ENCODE results near the gene POC1A.
"Not testable (repeated sequence)": the region's sequence is repeated elsewhere in the genome, so short reads cannot be mapped to it uniquely, and the experiment has no call there.

Gene POC1A

DNA sequence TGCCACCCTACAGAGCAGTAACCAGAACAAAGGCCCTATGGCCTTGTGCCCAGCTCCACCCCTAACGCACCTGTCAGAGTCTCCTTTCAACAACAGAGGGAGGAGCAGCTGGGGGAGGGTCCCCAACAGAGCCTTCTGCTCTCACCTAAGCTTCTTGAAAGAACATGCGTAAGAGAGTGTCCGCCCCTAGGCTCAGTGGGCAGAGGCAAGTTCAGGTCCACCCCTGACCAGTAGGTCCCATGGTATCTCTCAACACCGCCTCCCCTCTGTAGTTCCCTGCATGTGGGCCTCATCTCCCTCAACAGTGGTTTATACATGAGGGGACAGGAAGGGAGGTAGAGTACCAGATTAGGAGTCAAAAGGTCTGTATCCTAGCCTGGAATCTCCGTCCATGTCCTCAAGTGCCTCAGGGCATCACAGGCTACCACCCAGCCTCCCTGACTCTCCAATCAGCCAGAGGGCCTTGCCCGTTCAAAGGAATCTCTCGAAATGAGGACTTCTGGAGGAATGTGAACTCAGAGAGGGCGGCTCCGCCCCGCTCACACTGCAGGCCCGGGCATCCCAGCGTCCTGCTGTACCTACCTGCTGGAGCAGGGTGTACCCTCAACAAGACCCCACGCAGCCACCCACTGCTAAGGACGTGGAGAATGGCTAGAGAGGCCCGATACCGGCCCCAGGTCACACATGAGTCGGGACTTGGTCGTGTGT lies 680 bp downstream of the POC1A start:
- TF ChIP-seq EZH2phosphoT487 (IDR thresholded peaks at IDR 0.05; ENCODE audit: borderline replicate concordance, low read length), result no peak
- TF ChIP-seq, protein P1, sequence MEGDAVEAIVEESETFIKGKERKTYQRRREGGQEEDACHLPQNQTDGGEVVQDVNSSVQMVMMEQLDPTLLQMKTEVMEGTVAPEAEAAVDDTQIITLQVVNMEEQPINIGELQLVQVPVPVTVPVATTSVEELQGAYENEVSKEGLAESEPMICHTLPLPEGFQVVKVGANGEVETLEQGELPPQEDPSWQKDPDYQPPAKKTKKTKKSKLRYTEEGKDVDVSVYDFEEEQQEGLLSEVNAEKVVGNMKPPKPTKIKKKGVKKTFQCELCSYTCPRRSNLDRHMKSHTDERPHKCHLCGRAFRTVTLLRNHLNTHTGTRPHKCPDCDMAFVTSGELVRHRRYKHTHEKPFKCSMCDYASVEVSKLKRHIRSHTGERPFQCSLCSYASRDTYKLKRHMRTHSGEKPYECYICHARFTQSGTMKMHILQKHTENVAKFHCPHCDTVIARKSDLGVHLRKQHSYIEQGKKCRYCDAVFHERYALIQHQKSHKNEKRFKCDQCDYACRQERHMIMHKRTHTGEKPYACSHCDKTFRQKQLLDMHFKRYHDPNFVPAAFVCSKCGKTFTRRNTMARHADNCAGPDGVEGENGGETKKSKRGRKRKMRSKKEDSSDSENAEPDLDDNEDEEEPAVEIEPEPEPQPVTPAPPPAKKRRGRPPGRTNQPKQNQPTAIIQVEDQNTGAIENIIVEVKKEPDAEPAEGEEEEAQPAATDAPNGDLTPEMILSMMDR (IDR thresholded peaks at IDR 0.05; ENCODE audit: low read depth, low read length, poor library complexity, severe bottlenecking), result no peak
- peaks cover 29% of the 10 kb centered on the region for H3K79me2 ChIP-seq (ENCODE audit: control insufficient read depth, low read length)
- peak overlapping the region; percentile 96 for H3K4me2 ChIP-seq (ENCODE audit: low read length)
- no peaks in the 10 kb centered on the region for H3K9me2 ChIP-seq (replicated peaks; ENCODE audit: control insufficient read depth, low read length)
- H3K9me3 ChIP-seq (ENCODE audit: control insufficient read depth, insufficient read depth, low read length), result no peaks in the 10 kb centered on the region
- H3K36me3 ChIP-seq (ENCODE audit: control insufficient read depth, low read length), result peaks cover 26% of the 10 kb centered on the region
- H3K27ac ChIP-seq (ENCODE audit: low read depth, low read length), result peak overlapping the region; percentile 61
- peak overlapping the region; percentile 92 for H3K4me3 ChIP-seq (ENCODE audit: low read length)
- H4K20me1 ChIP-seq (ENCODE audit: control insufficient read depth, insufficient read depth, low read depth, low read length), result no peaks in the 10 kb centered on the region
- H3K4me1 ChIP-seq (ENCODE audit: control insufficient read depth, low read length), result peaks cover 18% of the 10 kb centered on the region
- H3K27me3 ChIP-seq (ENCODE audit: control insufficient read depth, low read length), result no peaks in the 10 kb centered on the region
- no peaks in the 10 kb centered on the region for H3F3A ChIP-seq (ENCODE audit: control insufficient read depth, insufficient read depth)

DNA sequence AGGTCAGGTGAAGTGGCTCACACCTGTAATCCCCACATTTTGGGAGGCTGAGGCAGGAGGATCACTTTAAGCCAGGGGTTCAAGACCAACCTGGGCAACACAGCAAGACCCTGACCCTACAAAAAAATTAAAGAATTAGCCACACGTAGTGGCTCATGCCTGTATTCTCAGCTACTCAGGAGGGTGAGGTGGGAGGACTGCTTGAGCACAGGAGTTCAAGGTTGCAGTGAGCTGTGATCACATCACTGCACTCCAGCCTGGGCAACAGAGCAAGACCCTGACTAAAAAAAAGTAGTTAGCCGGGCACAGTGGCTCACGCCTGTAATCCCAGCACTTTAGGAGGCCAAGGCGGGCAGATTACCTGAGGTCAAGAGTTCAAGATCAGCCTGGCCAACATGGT lies 2.2 kb downstream of the POC1A start:
- H3K27me3 ChIP-seq (ENCODE audit: control insufficient read depth, low read length); H3K9me3 ChIP-seq (ENCODE audit: control insufficient read depth, insufficient read depth, low read length); H3K9me2 ChIP-seq (replicated peaks; ENCODE audit: control insufficient read depth, low read length); H3K27ac ChIP-seq (ENCODE audit: low read depth, low read length); H4K20me1 ChIP-seq (ENCODE audit: control insufficient read depth, insufficient read depth, low read depth, low read length); H3K4me2 ChIP-seq (ENCODE audit: low read length); H3F3A ChIP-seq (ENCODE audit: control insufficient read depth, insufficient read depth); H3K4me3 ChIP-seq (ENCODE audit: low read length): not testable (repeated sequence)
- H3K4me1 ChIP-seq (ENCODE audit: control insufficient read depth, low read length), result peaks cover 18% of the 10 kb centered on the region
- peaks cover 35% of the 10 kb centered on the region for H3K36me3 ChIP-seq (ENCODE audit: control insufficient read depth, low read length)
- peaks cover 29% of the 10 kb centered on the region for H3K79me2 ChIP-seq (ENCODE audit: control insufficient read depth, low read length)

DNA sequence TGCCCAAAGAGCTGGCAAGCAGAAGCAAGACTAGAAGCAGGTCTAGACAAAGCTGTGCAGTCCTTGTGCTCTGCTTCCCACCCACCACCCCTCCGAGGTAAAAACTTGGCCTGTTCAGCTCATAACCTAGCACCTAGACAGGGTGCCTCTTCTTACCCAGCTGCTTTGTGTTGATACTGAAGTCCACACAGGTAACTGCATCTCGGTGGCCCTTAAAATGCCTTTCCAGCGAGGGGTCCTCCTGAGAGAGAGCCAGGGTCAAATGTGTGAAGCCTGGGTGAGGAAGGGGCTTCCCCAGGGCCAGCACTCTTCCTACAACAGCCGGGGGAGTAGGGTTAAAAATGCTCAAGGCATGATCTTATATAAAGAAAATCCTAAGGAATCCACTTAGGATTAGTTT lies 3.4 kb downstream of the POC1A start:
- no peaks in the 10 kb centered on the region for H4K20me1 ChIP-seq (ENCODE audit: control insufficient read depth, insufficient read depth, low read depth, low read length)
- H3K27me3 ChIP-seq (ENCODE audit: control insufficient read depth, low read length), result no peaks in the 10 kb centered on the region
- H3K4me2 ChIP-seq (ENCODE audit: low read length), result no peak overlapping the region
- peaks cover 29% of the 10 kb centered on the region for H3K79me2 ChIP-seq (ENCODE audit: control insufficient read depth, low read length)
- peaks cover 17% of the 10 kb centered on the region for H3K4me1 ChIP-seq (ENCODE audit: control insufficient read depth, low read length)
- TF ChIP-seq, protein P1 (IDR thresholded peaks at IDR 0.05; ENCODE audit: low read depth, low read length, poor library complexity, severe bottlenecking), result no peak
- TF ChIP-seq EZH2phosphoT487 (IDR thresholded peaks at IDR 0.05; ENCODE audit: borderline replicate concordance, low read length), result no peak
- H3K9me2 ChIP-seq (replicated peaks; ENCODE audit: control insufficient read depth, low read length), result no peaks in the 10 kb centered on the region
- no peaks in the 10 kb centered on the region for H3K9me3 ChIP-seq (ENCODE audit: control insufficient read depth, insufficient read depth, low read length)
- no peak overlapping the region for H3K27ac ChIP-seq (ENCODE audit: low read depth, low read length)
- no peaks in the 10 kb centered on the region for H3F3A ChIP-seq (ENCODE audit: control insufficient read depth, insufficient read depth)
- H3K4me3 ChIP-seq (ENCODE audit: low read length), result no peak overlapping the region
- peaks cover 45% of the 10 kb centered on the region for H3K36me3 ChIP-seq (ENCODE audit: control insufficient read depth, low read length)

DNA sequence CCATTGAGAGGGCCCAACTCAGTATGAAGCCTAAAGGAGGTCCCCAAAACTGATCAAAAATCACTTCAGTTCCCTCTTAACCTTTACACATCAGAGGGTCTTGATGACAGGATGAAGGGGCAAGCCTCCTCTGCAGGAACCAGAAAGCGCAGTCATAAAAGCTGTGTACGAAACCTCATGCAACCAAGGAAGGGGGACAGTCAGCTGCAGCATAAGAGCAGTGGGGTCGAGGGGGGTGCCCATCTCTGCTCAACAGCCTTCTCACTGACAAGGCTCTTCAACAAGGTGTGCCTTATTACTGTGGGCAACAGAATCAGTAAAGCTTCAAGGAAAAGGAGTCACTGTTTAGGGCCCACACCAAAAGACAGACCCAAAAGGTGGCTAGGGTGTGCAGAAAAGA lies 3.9 kb downstream of the POC1A start:
- Histone ChIP-seq H3K27ac (ENCODE audit: low read depth, low read length) (no peak overlapping the region), H3F3A (ENCODE audit: control insufficient read depth, insufficient read depth) (no peaks in the 10 kb centered on the region), H3K36me3 (ENCODE audit: control insufficient read depth, low read length) (peaks cover 50% of the 10 kb centered on the region), H3K4me2 (ENCODE audit: low read length) (no peak overlapping the region), H3K4me3 (ENCODE audit: low read length) (no peak overlapping the region), H3K4me1 (ENCODE audit: control insufficient read depth, low read length) (peaks cover 13% of the 10 kb centered on the region), H3K9me2 (replicated peaks; ENCODE audit: control insufficient read depth, low read length) (no peaks in the 10 kb centered on the region), H4K20me1 (ENCODE audit: control insufficient read depth, insufficient read depth, low read depth, low read length) (no peaks in the 10 kb centered on the region), H3K9me3 (ENCODE audit: control insufficient read depth, insufficient read depth, low read length) (no peaks in the 10 kb centered on the region), H3K27me3 (ENCODE audit: control insufficient read depth, low read length) (no peaks in the 10 kb centered on the region), H3K79me2 (ENCODE audit: control insufficient read depth, low read length) (peaks cover 29% of the 10 kb centered on the region)
- TF ChIP-seq EZH2phosphoT487 (IDR thresholded peaks at IDR 0.05; ENCODE audit: borderline replicate concordance, low read length), result no peak
- TF ChIP-seq, protein P1 (IDR thresholded peaks at IDR 0.05; ENCODE audit: low read depth, low read length, poor library complexity, severe bottlenecking), result no peak
